K562 (cell line): Measurements from ENCODE around the gene CSF1. TPM values are rescaled to one million over a fixed set of nuclear protein-coding genes. Genes with fewer than 3 reads are reported as not detected.
A peak's percentile ranks its signal among the peaks of the same experiment; 100 is the strongest.

ENCODE experiments used
- ATAC-seq: fragments of 200-7000 bp; cut with Tn5 transposase; 3 replicates; pipeline ENCODE4 v1.9.1; 2020; ENCODE audit warnings: moderate library complexity
- BruUV-seq: library from RNA; stranded (reverse); fragments of 400-500 nt; replicated peaks from 2 replicates; lab custom pipeline; 2021; lab: Mats Ljungman, UMichigan
- CTCF ChIA-PET: fragments of 300-600 bp; formaldehyde crosslinking; extraction: SDS; loops from one replicate; lab custom pipeline; 2021; ENCODE audit warnings: low intra/inter-chr PET ratio; lab: Yijun Ruan, JAX
- POLR2A ChIA-PET: fragments of 300-600, 350-650 bp; sonication (Branson Sonifier 250); formaldehyde crosslinking; extraction: SDS; loops from one replicate; lab custom pipeline; 2021; ENCODE audit warnings: antibody characterized with exemption, inconsistent platforms; lab: Yijun Ruan, JAX
- DNase-seq, 4 experiments: peaks; one replicate each; pipeline versions ENCODE4 v3.0.0 to v3.0.0-alpha.2; 2011 to 2018; ENCODE audit warnings: low spot score in 3 of 4, mixed read lengths in 3 of 4; ENCODE audit errors: extremely low read depth in 1 of 4
- FAIRE-seq: peaks from 2 replicates; lab custom pipeline; 2011; peaks lifted over from hg19 to GRCh38; lab: Jason Lieb, UNC
- H2AFZ ChIP-seq: 2 replicates; pipeline ENCODE4 v1.6.0; 2011; ENCODE audit warnings: low read depth, low read length, control low read depth, inconsistent platforms
- H3K27ac ChIP-seq: fragments of 200-600 bp; 3 replicates; pipeline ENCODE4 v1.8.0; 2011; ENCODE audit warnings: low read depth, mild to moderate bottlenecking, control low read depth, inconsistent platforms, low read length, moderate library complexity, mixed read lengths; ENCODE audit errors: extremely low read depth
- H3K27me3 ChIP-seq, 2 experiments: fragments of 300-600 bp in 1 of 2; 2 replicates in 1 of 2; 3 replicates in 1 of 2; pipeline versions ENCODE4 v1.6.0 to v1.8.0; 2011; ENCODE audit warnings: inconsistent platforms in 2 of 2, low read length in 2 of 2, mild to moderate bottlenecking in 1 of 2, mixed read lengths in 1 of 2, moderate library complexity in 1 of 2; ENCODE audit not compliant: control insufficient read depth in 2 of 2, insufficient read depth in 2 of 2
- H3K36me3 ChIP-seq: fragments of 300-600 bp; 3 replicates; pipeline ENCODE4 v1.8.0; 2011; ENCODE audit warnings: mild to moderate bottlenecking, low read length, inconsistent platforms; ENCODE audit not compliant: control insufficient read depth, insufficient read depth
- H3K4me1 ChIP-seq, 2 experiments: fragments of 200-600 bp in 1 of 2; replicated peaks in 1 of 2; 2 replicates in 1 of 2; 3 replicates in 1 of 2; pipeline versions ENCODE4 v1.5.1 to v1.8.0; 2011; ENCODE audit warnings: inconsistent platforms in 2 of 2, low read length in 2 of 2, mild to moderate bottlenecking in 1 of 2, mixed read lengths in 1 of 2, moderate library complexity in 1 of 2; ENCODE audit not compliant: control insufficient read depth in 2 of 2, insufficient read depth in 2 of 2
- H3K4me2 ChIP-seq: 2 replicates; pipeline ENCODE4 v1.6.1; 2011; ENCODE audit warnings: low read length, control low read depth, inconsistent platforms, mixed read lengths; ENCODE audit not compliant: insufficient read depth
- H3K4me3 ChIP-seq: fragments of 200-600 bp; sonication (generic), shearing (Covaris generic); 2 replicates; pipeline ENCODE4 v1.5.1; 2016; ENCODE audit warnings: control low read depth, inconsistent platforms
- H3K79me2 ChIP-seq: fragments of 200-600 bp; 3 replicates; pipeline ENCODE4 v1.8.0; 2011; ENCODE audit warnings: low read length, inconsistent platforms; ENCODE audit not compliant: control insufficient read depth, insufficient read depth
- H3K9ac ChIP-seq, 2 experiments: 2 replicates each; pipeline versions ENCODE4 v1.6.0 to v1.6.1; 2011; ENCODE audit warnings: low read depth in 2 of 2, low read length in 2 of 2, control low read depth in 1 of 2, inconsistent platforms in 1 of 2, mild to moderate bottlenecking in 1 of 2, mixed read lengths in 1 of 2; ENCODE audit not compliant: insufficient read depth in 1 of 2
- H3K9me1 ChIP-seq: one replicate; pipeline ENCODE4 v1.6.0; 2011; ENCODE audit warnings: inconsistent platforms, mild to moderate bottlenecking, low read length, moderate library complexity; ENCODE audit not compliant: control insufficient read depth, insufficient read depth
- H3K9me3 ChIP-seq: replicated peaks from 2 replicates; pipeline ENCODE4 v1.5.1; 2011; ENCODE audit warnings: low read depth, low read length, inconsistent platforms; ENCODE audit not compliant: control insufficient read depth, insufficient read depth
- H4K20me1 ChIP-seq: replicated peaks from 2 replicates; pipeline ENCODE4 v1.6.1; 2011; ENCODE audit warnings: low read length, inconsistent platforms, mixed read lengths; ENCODE audit not compliant: control insufficient read depth, insufficient read depth
- CBX3 ChIP-seq, 2 experiments: IDR thresholded peaks; 1 replicate in 1 of 2; 2 replicates in 1 of 2; pipeline ENCODE4 v1.6.1; 2012; ENCODE audit warnings: inconsistent platforms in 2 of 2, low read length in 2 of 2, borderline replicate concordance in 1 of 2, control low read depth in 1 of 2
- EHMT2 ChIP-seq: fragments of 450-650 bp; IDR thresholded peaks from 2 replicates; pipeline ENCODE4 v1.6.1; 2018; ENCODE audit warnings: antibody characterized with exemption
- FOXM1 ChIP-seq, 2 experiments: fragments of 450-650 bp in 1 of 2; sonication (generic) in 1 of 2; formaldehyde crosslinking in 1 of 2; IDR thresholded peaks; 2 replicates each; pipeline versions ENCODE4 v1.6.1 to v1.9.0; 2017 to 2022; ENCODE audit warnings: low read depth in 2 of 2, mild to moderate bottlenecking in 2 of 2, missing genetic modification reagents in 1 of 2, moderate library complexity in 1 of 2
- MEIS2 ChIP-seq: fragments of 450-650 bp; IDR thresholded peaks from 2 replicates; pipeline ENCODE4 v1.6.1; 2014; ENCODE audit warnings: mild to moderate bottlenecking; ENCODE audit not compliant: partially characterized antibody
- WGBS: fragments of 100-300 bp; shearing (Covaris generic); methylation state at CpG from one replicate; pipeline ENCODE4 v1.1.6; 2016; ENCODE audit warnings: low coverage, mixed read lengths; ENCODE audit not compliant: insufficient coverage; ENCODE audit errors: missing lambda C conversion rate; 5-methylcytosine and 5-hydroxymethylcytosine counted together
- in situ Hi-C: fragments of 300-500 bp; cut with MboI; formaldehyde crosslinking; loops from 4 replicates; pipeline ENCODE4 v1.15.0; 2018; ENCODE audit warnings: inconsistent platforms, mixed read lengths
- intact Hi-C: fragments of 100-400 bp; cut with micrococcal nuclease; formaldehyde crosslinking; loops from 2 replicates; pipeline ENCODE4 v1.14.2; 2022
- polyA plus RNA-seq, 8 experiments: library from polyadenylated mRNA; depleted of rRNA in 4 of 8; stranded (reverse) in 5 of 8; unstranded in 3 of 8; fragments of >200 nt; fragmentation: Nextera tagmentation in 2 of 8; fragmentation: Illumina TruSeq in 1 of 8; extraction: Ambion mirVana in 2 of 8; extraction: Trizol in 1 of 8; gene quantifications; 2 replicates each; pipeline versions ENCODE4 v1.2.1 to v1.2.3, GENCODE V29; 2011 to 2014; ENCODE audit warnings: inconsistent platforms in 1 of 8, missing spikeins in 1 of 8
- total RNA-seq, 7 experiments: library from RNA; depleted of rRNA in 6 of 7; stranded (reverse); fragments of >200 nt in 6 of 7; fragmentation: Illumina TruSeq in 2 of 7; extraction: Trizol in 2 of 7; gene quantifications; 2 replicates each; pipeline versions ENCODE4 v1.2.1 to v1.2.3, GENCODE V29; 2011 to 2021; ENCODE audit warnings: low replicate concordance in 1 of 7
- TF ChIP-seq, protein P1 (sequence below): fragments of 450-650 bp; IDR thresholded peaks from 2 replicates; pipeline ENCODE4 v1.6.1; 2016; ENCODE audit warnings: mild to moderate bottlenecking, moderate library complexity
- TF ChIP-seq, protein P2 (sequence below): sonication (generic); formaldehyde crosslinking; IDR thresholded peaks from 2 replicates; pipeline ENCODE4 v1.8.0; 2022; ENCODE audit warnings: missing genetic modification reagents, mild to moderate bottlenecking, borderline replicate concordance

The CSF1 gene
- total and polyA plus RNA-seq, 9 of the 15 experiments (the other 6 are each of a cell fraction or from before 2014, with no cell fraction given): 0.18 to 11.8 (median 2.8) TPM

DNA sequence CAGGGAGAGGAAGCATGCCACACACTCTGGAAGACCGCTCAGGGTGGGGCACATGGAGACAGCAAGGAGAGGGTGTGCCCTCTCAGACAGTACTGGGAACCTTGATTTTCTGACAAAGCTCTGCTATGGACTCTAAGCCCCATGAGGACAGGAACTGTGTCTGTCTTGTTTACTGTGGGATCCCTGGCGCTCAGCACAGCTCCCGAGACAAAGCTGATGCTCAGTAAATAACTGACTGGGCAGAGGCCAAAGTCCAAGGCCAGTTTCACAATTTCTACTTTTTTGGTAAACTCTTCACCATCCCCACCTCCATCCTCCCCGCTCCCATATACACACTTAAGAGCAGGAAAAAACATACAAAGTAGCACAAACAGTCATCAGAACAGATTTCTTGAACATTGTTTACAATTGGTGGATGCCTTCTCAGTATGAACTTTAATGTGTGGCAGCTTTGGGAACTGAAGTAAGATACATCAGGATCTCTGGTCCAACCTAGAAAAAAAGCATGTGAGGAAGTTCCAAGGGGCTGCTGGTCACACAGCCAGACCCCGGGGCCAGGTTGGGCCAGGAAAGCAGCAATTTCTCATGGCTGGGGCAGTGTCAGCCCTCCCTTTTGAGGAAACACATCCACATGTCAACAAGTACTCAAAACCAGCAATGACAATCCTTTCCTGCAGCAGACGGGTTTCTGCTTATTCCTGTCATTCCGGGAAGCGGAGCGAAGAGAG lies 68.3 kb downstream of the CSF1 start:
- Histone ChIP-seq H3K27ac (peak overlapping the region; percentile 33; the same call in 2 of the 3 replicates), H3K79me2 (no peaks in the 10 kb centered on the region), H3K9me3 (0 out of 2 replicates have a peak, but pooled peaks cover 3% of the 10 kb centered on the region), H3K4me2 (peak overlapping the region; percentile 64; the same call in 1 of the 2 replicates), H3K9ac (no peak overlapping the region; a peak in 1 of 4 replicates), H3K4me3 (no peak overlapping the region), H2AFZ (peak overlapping the region; percentile 62), H3K4me1 (peaks cover 21 to 29% of the 10 kb centered on the region in 2 experiments), H4K20me1 (no peaks in the 10 kb centered on the region), H3K36me3 (no peaks in the 10 kb centered on the region), H3K27me3 (no peaks in the 10 kb centered on the region), H3K9me1 (no peaks in the 10 kb centered on the region)
- intact Hi-C loops (no loop called here), in situ Hi-C loops (no loop called here)
- DNase-seq (no peak), ATAC-seq (0 out of 3 replicates have a peak, but pooled peaks have one; percentile 9), FAIRE-seq (no peak)
- POLR2A ChIA-PET: interaction anchor here (0.8 to 2.1 kb wide), 8 partner anchors 9 to 359 kb away, joined by 3 to 10 read pairs (median 4); partner anchors contain the start of genes AMPD2 and STRIP1
- WGBS: 65% methylated on average over 9 of the region's 9 CpGs
- BruUV-seq: no TSS peak
- CTCF ChIA-PET: interaction anchor here (6.8 kb wide), 1 partner anchor 202 kb away, joined by 202 read pairs; no protein-coding TSS in a partner anchor
- TF ChIP-seq, protein P1, sequence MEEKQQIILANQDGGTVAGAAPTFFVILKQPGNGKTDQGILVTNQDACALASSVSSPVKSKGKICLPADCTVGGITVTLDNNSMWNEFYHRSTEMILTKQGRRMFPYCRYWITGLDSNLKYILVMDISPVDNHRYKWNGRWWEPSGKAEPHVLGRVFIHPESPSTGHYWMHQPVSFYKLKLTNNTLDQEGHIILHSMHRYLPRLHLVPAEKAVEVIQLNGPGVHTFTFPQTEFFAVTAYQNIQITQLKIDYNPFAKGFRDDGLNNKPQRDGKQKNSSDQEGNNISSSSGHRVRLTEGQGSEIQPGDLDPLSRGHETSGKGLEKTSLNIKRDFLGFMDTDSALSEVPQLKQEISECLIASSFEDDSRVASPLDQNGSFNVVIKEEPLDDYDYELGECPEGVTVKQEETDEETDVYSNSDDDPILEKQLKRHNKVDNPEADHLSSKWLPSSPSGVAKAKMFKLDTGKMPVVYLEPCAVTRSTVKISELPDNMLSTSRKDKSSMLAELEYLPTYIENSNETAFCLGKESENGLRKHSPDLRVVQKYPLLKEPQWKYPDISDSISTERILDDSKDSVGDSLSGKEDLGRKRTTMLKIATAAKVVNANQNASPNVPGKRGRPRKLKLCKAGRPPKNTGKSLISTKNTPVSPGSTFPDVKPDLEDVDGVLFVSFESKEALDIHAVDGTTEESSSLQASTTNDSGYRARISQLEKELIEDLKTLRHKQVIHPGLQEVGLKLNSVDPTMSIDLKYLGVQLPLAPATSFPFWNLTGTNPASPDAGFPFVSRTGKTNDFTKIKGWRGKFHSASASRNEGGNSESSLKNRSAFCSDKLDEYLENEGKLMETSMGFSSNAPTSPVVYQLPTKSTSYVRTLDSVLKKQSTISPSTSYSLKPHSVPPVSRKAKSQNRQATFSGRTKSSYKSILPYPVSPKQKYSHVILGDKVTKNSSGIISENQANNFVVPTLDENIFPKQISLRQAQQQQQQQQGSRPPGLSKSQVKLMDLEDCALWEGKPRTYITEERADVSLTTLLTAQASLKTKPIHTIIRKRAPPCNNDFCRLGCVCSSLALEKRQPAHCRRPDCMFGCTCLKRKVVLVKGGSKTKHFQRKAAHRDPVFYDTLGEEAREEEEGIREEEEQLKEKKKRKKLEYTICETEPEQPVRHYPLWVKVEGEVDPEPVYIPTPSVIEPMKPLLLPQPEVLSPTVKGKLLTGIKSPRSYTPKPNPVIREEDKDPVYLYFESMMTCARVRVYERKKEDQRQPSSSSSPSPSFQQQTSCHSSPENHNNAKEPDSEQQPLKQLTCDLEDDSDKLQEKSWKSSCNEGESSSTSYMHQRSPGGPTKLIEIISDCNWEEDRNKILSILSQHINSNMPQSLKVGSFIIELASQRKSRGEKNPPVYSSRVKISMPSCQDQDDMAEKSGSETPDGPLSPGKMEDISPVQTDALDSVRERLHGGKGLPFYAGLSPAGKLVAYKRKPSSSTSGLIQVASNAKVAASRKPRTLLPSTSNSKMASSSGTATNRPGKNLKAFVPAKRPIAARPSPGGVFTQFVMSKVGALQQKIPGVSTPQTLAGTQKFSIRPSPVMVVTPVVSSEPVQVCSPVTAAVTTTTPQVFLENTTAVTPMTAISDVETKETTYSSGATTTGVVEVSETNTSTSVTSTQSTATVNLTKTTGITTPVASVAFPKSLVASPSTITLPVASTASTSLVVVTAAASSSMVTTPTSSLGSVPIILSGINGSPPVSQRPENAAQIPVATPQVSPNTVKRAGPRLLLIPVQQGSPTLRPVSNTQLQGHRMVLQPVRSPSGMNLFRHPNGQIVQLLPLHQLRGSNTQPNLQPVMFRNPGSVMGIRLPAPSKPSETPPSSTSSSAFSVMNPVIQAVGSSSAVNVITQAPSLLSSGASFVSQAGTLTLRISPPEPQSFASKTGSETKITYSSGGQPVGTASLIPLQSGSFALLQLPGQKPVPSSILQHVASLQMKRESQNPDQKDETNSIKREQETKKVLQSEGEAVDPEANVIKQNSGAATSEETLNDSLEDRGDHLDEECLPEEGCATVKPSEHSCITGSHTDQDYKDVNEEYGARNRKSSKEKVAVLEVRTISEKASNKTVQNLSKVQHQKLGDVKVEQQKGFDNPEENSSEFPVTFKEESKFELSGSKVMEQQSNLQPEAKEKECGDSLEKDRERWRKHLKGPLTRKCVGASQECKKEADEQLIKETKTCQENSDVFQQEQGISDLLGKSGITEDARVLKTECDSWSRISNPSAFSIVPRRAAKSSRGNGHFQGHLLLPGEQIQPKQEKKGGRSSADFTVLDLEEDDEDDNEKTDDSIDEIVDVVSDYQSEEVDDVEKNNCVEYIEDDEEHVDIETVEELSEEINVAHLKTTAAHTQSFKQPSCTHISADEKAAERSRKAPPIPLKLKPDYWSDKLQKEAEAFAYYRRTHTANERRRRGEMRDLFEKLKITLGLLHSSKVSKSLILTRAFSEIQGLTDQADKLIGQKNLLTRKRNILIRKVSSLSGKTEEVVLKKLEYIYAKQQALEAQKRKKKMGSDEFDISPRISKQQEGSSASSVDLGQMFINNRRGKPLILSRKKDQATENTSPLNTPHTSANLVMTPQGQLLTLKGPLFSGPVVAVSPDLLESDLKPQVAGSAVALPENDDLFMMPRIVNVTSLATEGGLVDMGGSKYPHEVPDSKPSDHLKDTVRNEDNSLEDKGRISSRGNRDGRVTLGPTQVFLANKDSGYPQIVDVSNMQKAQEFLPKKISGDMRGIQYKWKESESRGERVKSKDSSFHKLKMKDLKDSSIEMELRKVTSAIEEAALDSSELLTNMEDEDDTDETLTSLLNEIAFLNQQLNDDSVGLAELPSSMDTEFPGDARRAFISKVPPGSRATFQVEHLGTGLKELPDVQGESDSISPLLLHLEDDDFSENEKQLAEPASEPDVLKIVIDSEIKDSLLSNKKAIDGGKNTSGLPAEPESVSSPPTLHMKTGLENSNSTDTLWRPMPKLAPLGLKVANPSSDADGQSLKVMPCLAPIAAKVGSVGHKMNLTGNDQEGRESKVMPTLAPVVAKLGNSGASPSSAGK: no peak
- TF ChIP-seq, protein P2, sequence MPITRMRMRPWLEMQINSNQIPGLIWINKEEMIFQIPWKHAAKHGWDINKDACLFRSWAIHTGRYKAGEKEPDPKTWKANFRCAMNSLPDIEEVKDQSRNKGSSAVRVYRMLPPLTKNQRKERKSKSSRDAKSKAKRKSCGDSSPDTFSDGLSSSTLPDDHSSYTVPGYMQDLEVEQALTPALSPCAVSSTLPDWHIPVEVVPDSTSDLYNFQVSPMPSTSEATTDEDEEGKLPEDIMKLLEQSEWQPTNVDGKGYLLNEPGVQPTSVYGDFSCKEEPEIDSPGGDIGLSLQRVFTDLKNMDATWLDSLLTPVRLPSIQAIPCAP (CRISPR knock-in tag): no peak
- TF ChIP-seq EHMT2: no peak
- no peak for TF ChIP-seq FOXM1 (IDR thresholded peaks at IDR 0.05; ENCODE audit: low read depth)
- TF ChIP-seq FOXM1 (CRISPR knock-in tag; IDR thresholded peaks at IDR 0.05; ENCODE audit: low read depth): no peak
- TF ChIP-seq CBX3 (IDR thresholded peaks at IDR 0.05; ENCODE audit: borderline replicate concordance in 1 of 2, low read length in 2 of 2): peak in 1 of 2 experiments; percentile 24; a peak in 1 of 3 replicates
- TF ChIP-seq MEIS2: peak; percentile 53
